Hematopoietic multipotent progenitor cell treated with erythropoietin and hydrocortisone succinate and interleukin-3 and kit ligand, for 8 days (in vitro differentiated cells): ENCODE results near the gene KTN1.
A peak's percentile ranks its signal among the peaks of the same experiment; 100 is the strongest.

Experiments used
- DNase-seq: peaks from one replicate; pipeline ENCODE4 v3.0.0-alpha.2; 2015

Gene KTN1, protein sequence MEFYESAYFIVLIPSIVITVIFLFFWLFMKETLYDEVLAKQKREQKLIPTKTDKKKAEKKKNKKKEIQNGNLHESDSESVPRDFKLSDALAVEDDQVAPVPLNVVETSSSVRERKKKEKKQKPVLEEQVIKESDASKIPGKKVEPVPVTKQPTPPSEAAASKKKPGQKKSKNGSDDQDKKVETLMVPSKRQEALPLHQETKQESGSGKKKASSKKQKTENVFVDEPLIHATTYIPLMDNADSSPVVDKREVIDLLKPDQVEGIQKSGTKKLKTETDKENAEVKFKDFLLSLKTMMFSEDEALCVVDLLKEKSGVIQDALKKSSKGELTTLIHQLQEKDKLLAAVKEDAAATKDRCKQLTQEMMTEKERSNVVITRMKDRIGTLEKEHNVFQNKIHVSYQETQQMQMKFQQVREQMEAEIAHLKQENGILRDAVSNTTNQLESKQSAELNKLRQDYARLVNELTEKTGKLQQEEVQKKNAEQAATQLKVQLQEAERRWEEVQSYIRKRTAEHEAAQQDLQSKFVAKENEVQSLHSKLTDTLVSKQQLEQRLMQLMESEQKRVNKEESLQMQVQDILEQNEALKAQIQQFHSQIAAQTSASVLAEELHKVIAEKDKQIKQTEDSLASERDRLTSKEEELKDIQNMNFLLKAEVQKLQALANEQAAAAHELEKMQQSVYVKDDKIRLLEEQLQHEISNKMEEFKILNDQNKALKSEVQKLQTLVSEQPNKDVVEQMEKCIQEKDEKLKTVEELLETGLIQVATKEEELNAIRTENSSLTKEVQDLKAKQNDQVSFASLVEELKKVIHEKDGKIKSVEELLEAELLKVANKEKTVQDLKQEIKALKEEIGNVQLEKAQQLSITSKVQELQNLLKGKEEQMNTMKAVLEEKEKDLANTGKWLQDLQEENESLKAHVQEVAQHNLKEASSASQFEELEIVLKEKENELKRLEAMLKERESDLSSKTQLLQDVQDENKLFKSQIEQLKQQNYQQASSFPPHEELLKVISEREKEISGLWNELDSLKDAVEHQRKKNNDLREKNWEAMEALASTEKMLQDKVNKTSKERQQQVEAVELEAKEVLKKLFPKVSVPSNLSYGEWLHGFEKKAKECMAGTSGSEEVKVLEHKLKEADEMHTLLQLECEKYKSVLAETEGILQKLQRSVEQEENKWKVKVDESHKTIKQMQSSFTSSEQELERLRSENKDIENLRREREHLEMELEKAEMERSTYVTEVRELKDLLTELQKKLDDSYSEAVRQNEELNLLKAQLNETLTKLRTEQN (N-terminal part only)

GRCh38 chr14:55579724-55580469 is at the start of gene KTN1:
TSS of gene KTN1 (plus strand) at chr14:55580207. CDS start at chr14:55612049, 31,842 bp downstream.
- peak; percentile 79 for DNase-seq

DNA sequence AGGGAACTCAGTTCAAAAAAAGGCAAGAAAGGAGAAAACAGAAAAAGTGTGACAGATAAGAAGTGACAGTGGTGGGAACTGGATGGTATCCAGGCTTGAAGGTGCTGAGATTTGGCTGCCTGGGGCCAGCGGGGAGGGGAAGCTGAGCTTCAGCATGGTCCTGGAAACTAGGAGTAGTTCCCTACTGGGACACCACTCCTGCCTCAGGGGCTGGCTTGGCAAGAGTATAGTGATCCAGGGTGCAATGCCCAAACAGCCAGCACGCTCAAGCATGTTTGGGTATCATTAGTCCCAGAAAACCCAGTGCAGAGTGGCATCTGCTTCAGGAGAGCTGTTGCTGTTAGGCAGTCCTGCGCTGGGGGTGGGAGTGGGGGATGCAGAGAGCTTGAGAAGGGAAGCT is 49.5 kb upstream of the KTN1 start:
- no peak for DNase-seq

- DNase-seq, result no peak
Observed at GRCh38 chr14:55532645-55533344, 47.2 kb upstream of the KTN1 start.

GRCh38 chr14:55533960-55534359 is 46.0 kb upstream of the KTN1 start:
- DNase-seq, result no peak

GRCh38 chr14:55535516-55536203 is 44.3 kb upstream of the KTN1 start:
- DNase-seq, result no peak

GRCh38 chr14:55536204-55536708 is 43.8 kb upstream of the KTN1 start:
- no peak for DNase-seq

DNA sequence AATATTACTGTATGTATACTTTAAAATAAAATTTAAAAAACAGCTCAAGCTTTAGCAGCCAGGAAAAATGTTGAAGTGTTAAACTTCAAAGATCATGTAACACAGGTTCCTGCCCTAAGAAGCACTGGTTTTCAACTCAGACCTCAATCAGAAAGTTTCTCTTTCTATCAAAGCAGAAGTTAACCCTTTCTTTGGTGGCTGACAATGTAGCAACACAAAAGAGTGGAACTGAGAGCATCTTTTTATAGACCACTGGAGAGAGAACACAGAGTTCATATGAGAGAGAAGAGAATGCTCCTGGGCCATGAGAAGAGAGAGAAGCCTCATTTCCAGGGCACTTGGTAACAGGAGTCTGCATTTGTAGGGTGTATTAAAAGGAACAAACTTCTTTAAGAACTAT is 42.2 kb upstream of the KTN1 start:
- DNase-seq, result no peak

DNA sequence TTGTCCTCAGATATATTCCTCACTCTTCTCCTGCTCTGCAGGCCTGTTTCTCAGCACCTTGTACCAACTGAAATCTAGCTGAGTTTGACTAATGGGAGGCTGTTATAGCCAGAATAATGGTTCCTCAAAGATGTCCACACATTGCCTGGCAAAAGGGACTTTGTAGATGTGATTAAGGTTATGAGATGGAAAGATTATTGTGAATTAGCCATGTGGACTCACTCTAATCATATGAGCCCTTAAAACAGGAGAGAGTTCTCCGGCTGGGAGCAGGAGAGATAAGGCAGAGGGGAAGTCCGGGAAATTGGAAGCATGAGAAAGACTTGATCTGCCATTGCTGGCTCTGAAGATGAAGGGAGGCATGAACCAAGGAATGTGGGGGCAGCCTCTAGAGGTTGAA is 40.0 kb upstream of the KTN1 start:
- DNase-seq, result no peak

GRCh38 chr14:55540847-55541773 is 38.9 kb upstream of the KTN1 start:
- DNase-seq, result no peak

GRCh38 chr14:55545779-55546178 is 34.2 kb upstream of the KTN1 start:
- no peak for DNase-seq

DNA sequence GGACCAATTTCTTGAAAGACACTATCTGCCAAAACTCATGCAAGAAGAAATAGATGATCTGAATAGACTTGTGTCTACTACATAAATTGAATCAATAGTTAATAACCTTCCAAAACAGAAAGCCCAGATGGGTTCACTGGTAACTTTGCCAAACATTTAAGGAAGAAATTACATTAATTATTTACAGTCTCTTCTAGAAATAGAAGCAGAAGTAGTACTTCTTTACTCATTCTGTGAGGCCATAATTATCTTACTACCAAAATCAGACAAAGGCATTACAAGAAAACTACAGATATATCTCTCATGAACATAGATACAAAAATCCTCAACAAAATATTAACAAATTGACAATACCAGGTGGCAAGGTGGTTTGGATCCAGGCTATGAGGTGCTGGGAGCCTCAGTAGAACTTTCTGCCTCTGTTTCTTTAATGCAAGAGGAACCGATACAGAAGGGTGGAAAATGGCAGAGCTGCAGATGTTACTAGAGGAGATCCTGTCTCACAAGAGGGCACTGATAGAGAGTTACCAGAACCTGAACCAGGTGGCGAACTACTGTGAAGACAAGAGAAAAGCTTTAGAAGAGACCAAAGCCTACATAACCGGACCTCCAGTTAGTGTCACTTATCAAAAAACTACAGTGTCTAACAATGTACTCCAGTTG is 33.7 kb upstream of the KTN1 start:
- DNase-seq, result no peak

DNA sequence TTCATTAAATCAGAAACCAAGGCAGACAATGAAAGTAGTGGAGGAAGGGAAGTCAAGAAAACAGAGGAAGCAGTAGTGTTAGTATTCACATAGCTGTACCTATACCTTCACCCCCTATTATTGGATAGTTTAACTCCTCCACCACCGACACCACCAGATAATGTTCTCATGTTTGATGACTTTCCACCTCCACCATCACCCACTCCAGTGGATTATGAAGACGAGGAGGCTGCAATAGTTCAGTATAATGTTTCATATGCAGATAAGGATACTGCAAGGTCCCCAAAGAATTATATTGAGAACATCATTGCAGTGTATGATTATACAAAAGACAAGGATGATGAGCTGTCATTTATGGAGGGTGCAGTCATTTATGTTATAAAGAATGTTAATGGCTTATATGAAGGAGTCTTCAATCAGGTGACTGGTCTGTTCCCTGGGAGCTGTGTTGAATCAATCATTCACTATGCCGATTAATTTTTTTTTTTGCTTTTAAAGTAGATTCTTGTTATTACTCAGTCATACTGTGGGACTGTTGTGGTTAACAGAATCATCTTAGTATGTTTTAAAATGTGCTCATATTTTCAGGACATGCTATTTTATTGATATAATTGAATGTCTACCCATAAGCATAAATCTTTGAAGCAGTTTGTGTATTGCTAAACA is 32.2 kb upstream of the KTN1 start:
- DNase-seq, result no peak

DNA sequence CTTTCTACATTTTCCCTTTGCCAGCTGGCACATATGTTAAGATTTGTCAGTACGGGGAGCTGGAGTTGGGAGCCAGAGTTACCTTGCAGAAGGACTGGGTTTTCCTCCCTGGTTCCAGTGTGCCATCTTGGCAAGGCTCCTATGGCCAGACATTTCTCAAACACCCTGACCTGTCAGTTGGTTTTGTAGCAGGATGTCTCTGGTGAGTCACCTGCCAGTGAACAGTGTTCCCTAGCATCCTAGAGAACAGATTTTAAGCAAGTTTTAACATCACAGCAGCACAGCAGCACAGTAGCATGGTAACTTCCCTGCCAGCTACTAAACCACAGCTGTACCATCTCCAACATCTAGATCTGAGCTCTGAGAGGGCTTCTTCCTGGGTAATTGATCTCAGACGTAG is 26.2 kb upstream of the KTN1 start:
- DNase-seq, result no peak

GRCh38 chr14:55556929-55557623 is 22.9 kb upstream of the KTN1 start:
- DNase-seq, result no peak

DNA sequence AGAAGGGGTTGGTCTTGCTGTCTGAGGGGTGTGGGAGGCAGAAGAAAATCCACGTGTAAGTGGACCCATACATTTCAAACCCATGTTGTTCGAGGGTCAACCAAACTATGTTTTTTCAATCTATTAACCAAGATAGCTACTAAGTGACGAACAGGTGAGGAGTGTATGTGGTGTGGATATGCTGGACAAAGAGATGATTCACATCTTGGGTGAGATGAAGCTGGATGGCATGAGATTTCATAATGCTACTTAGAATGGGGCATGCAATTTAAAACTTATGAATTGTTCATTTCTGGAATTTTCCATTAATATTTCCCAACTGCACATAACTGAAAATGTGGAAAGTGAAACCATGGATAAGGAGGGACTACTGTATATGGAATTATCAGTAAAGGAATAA is 17.9 kb upstream of the KTN1 start:
- DNase-seq, result no peak

DNA sequence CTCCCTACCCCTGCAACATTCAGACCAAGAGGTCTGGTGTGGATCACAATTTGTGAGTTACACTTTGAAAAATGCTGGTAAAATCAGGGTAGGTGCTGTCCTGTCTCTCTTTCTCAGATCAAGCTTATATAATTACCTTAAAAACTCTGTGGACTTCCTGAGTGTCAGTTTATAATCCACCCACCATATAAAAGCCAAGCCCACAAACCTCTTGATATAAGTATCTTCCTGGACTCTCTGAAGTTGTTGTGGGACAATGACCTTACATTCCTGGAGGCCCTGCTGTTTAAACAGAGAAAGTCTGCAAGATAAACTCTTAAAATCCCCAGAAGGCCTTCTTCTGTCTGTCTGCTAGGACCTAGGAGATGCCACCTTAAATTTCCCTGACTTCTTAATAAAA is 11.4 kb upstream of the KTN1 start:
- no peak for DNase-seq

DNA sequence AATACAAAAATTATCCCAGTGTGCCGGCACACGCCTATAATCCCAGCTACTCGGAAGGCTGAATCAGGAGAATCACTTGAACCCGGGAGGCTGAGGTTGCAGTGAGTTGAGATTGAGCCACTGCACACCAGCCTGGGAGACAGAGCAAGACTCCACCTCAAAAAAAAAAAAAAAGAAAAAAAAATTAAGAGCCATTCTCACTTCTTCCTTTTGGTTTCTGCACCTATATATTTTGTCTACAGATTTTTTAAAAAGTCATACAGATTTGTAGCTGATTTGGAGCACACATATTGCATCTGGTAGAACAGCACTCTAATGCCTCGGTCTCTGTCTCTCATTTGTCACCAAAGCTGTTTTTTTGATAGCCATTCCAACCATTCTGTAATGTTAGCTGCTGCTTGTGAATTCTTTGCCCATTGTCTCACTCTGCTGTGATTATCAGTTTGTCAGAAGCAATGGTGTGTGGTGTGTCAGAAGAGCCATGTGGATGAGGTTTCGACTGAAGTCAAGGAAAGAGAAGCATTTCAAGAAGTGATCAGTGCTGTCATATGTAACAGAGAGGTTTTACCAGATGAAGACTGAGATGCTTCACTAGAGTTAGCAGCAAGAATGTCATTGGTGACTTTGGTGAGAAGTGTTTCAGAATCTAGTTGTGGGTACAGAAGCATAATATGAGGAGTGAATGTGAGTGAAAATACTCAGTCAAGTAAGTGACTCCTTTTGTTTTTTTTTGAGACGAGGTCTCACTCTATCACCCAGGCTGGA is 8.7 kb upstream of the KTN1 start:
- no peak for DNase-seq
